Measurements from ENCODE around the gene FATE1. TPM values are rescaled to one million over a fixed set of nuclear protein-coding genes. Genes with fewer than 3 reads are reported as not detected.

The FATE1 gene
- total and polyA plus RNA-seq, 2 of the 13 experiments (the other 11 are each of a cell fraction or from before 2014, with no cell fraction given), result not detected

DNA sequence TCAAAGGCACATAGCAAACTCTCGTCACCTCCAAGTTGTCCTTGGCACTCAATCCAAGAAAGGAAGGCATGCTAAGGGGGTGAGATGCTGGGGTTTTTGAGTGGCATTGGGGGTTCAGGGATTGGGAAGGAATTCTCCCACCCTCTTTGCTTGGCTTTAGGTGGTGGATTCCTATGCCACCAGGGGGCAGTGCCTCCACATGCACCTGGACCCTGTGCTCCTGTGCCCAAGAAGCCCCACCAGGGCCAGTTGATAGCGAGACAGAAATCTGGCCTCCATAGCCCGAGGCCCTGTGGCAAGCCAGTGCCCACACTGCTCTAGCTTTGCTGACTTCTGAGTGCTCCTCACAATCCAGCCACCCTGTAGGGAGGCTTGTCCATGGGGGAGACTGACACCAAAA, 2.0 kb upstream of the FATE1 start:
- H4K20me1 ChIP-seq (ENCODE audit: insufficient read depth, low read length), result no peaks in the 10 kb centered on the region
- H3K79me2 ChIP-seq (ENCODE audit: insufficient read depth, low read length), result no peaks in the 10 kb centered on the region
- H3K9ac ChIP-seq (ENCODE audit: insufficient read depth, low read depth, low read length), result no peak overlapping the region
- ATAC-seq (peak; percentile 87), FAIRE-seq (no peak), DNase-seq (ENCODE audit: low spot score) (peak; percentile 0)
- TF ChIP-seq, protein P1, sequence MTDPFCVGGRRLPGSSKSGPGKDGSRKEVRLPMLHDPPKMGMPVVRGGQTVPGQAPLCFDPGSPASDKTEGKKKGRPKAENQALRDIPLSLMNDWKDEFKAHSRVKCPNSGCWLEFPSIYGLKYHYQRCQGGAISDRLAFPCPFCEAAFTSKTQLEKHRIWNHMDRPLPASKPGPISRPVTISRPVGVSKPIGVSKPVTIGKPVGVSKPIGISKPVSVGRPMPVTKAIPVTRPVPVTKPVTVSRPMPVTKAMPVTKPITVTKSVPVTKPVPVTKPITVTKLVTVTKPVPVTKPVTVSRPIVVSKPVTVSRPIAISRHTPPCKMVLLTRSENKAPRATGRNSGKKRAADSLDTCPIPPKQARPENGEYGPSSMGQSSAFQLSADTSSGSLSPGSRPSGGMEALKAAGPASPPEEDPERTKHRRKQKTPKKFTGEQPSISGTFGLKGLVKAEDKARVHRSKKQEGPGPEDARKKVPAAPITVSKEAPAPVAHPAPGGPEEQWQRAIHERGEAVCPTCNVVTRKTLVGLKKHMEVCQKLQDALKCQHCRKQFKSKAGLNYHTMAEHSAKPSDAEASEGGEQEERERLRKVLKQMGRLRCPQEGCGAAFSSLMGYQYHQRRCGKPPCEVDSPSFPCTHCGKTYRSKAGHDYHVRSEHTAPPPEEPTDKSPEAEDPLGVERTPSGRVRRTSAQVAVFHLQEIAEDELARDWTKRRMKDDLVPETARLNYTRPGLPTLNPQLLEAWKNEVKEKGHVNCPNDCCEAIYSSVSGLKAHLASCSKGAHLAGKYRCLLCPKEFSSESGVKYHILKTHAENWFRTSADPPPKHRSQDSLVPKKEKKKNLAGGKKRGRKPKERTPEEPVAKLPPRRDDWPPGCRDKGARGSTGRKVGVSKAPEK (CRISPR knock-in tag; IDR thresholded peaks at IDR 0.05; ENCODE audit: borderline replicate concordance), result no peak
- TF ChIP-seq, protein P2, sequence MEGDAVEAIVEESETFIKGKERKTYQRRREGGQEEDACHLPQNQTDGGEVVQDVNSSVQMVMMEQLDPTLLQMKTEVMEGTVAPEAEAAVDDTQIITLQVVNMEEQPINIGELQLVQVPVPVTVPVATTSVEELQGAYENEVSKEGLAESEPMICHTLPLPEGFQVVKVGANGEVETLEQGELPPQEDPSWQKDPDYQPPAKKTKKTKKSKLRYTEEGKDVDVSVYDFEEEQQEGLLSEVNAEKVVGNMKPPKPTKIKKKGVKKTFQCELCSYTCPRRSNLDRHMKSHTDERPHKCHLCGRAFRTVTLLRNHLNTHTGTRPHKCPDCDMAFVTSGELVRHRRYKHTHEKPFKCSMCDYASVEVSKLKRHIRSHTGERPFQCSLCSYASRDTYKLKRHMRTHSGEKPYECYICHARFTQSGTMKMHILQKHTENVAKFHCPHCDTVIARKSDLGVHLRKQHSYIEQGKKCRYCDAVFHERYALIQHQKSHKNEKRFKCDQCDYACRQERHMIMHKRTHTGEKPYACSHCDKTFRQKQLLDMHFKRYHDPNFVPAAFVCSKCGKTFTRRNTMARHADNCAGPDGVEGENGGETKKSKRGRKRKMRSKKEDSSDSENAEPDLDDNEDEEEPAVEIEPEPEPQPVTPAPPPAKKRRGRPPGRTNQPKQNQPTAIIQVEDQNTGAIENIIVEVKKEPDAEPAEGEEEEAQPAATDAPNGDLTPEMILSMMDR (CRISPR knock-in tag; IDR thresholded peaks at IDR 0.05), result peak; percentile 63
- TF ChIP-seq SATB2 (CRISPR knock-in tag; IDR thresholded peaks at IDR 0.05) (no peak), STAG1 (CRISPR knock-in tag; IDR thresholded peaks at IDR 0.05) (peak; percentile 57)
- intact Hi-C loops (cut with micrococcal nuclease; ENCODE audit: unreplicated experiment), result no loop called here
- in situ Hi-C loops (cut with HindIII; ENCODE audit: extremely low pct_ligation_motif_present, low pct_unique_long_range_greater_than_20kb), result no loop called here
- BruUV-seq (replicated peaks), result no TSS peak
- WGBS (ENCODE audit: low lambda C conversion rate), result 10% methylated on average over 1 of the region's 3 CpGs
- no peak overlapping the region for H3K4me3 ChIP-seq (replicated peaks in 1 of 3; ENCODE audit: insufficient read depth in 1 of 3, low read depth in 2 of 3, low read length in 3 of 3)
- POLR2A ChIA-PET, result no interaction called here
- no peaks in the 10 kb centered on the region for H3K27me3 ChIP-seq (ENCODE audit: control insufficient read depth in 1 of 2, insufficient read depth in 2 of 2, low read length in 2 of 2)
- H2AFZ ChIP-seq (ENCODE audit: low read length), result no peak overlapping the region
- H3K9me3 ChIP-seq (ENCODE audit: low read length), result no peaks in the 10 kb centered on the region
- no peaks in the 10 kb centered on the region for H3K4me1 ChIP-seq (ENCODE audit: insufficient read depth, low read length)
- CTCF ChIA-PET (ENCODE audit: low intra/inter-chr PET ratio, low total read pairs), result interaction anchor here (1.5 kb wide), 1 partner anchor 922 kb away, joined by 4 read pairs; no protein-coding TSS in a partner anchor
- H3K36me3 ChIP-seq (replicated peaks in 1 of 2; ENCODE audit: control insufficient read depth in 1 of 2, insufficient read depth in 2 of 2, low read length in 2 of 2), result no peaks in the 10 kb centered on the region
- no peak overlapping the region for H3K27ac ChIP-seq (ENCODE audit: extremely low read length, insufficient read depth, low read length)
- H3K4me2 ChIP-seq (ENCODE audit: low read depth, low read length), result no peak overlapping the region
